OCI-LY7 (cell line): Measurements from ENCODE around the gene SF3B6. TPM values are rescaled to one million over a fixed set of nuclear protein-coding genes. Genes with fewer than 3 reads are reported as not detected.

Source experiments
- BruUV-seq: library from RNA; stranded (reverse); fragments of 400-500 nt; replicated peaks from 2 replicates; lab custom pipeline; 2021; lab: Mats Ljungman, UMichigan
- CTCF ChIA-PET: fragments of 300-600 bp; sonication (Branson Sonifier 250); formaldehyde crosslinking; loops from one replicate; lab custom pipeline; 2022; ENCODE audit warnings: antibody characterized with exemption; ENCODE audit not compliant: unreplicated experiment; lab: Charles Lee
- POLR2A ChIA-PET: fragments of 300-600 bp; sonication (Branson Sonifier 250); formaldehyde crosslinking; loops from one replicate; lab custom pipeline; 2022; ENCODE audit warnings: antibody characterized with exemption; lab: Charles Lee
- DNase-seq: peaks from one replicate; pipeline ENCODE4 v3.0.0-alpha.2; 2015; ENCODE audit warnings: low spot score
- H2AFZ ChIP-seq: fragments of 200-600 bp; sonication (generic), shearing (Covaris generic); 2 replicates; pipeline ENCODE4 v1.6.1; 2014; ENCODE audit warnings: mild to moderate bottlenecking, antibody characterized with exemption, low read length, moderate library complexity
- H3K27ac ChIP-seq: fragments of 200-600 bp; sonication (generic); 2 replicates; pipeline ENCODE4 v1.5.1; 2014; ENCODE audit warnings: mixed run types, low read depth, mild to moderate bottlenecking, moderate library complexity, low read length, inconsistent platforms; ENCODE audit not compliant: poor library complexity, severe bottlenecking
- H3K36me3 ChIP-seq: fragments of 200-600 bp; sonication (generic); 2 replicates; pipeline ENCODE4 v1.6.1; 2014; ENCODE audit warnings: mild to moderate bottlenecking, antibody characterized with exemption, low read length, moderate library complexity, mixed read lengths; ENCODE audit not compliant: insufficient read depth
- H3K4me1 ChIP-seq: fragments of 200-600 bp; sonication (generic); 2 replicates; pipeline ENCODE4 v1.5.1; 2014; ENCODE audit warnings: mild to moderate bottlenecking, low read length; ENCODE audit not compliant: insufficient read depth, poor library complexity, severe bottlenecking
- H3K4me2 ChIP-seq: fragments of 200-600 bp; sonication (generic); 2 replicates; pipeline ENCODE4 v1.6.1; 2014; ENCODE audit warnings: mild to moderate bottlenecking, low read length
- H3K4me3 ChIP-seq: fragments of 200-600 bp; sonication (generic); 2 replicates; pipeline ENCODE4 v1.5.1; 2014; ENCODE audit warnings: mild to moderate bottlenecking, low read depth, low read length; ENCODE audit not compliant: poor library complexity, severe bottlenecking
- H3K79me2 ChIP-seq: fragments of 200-600 bp; sonication (generic); 2 replicates; pipeline ENCODE4 v1.6.1; 2016; ENCODE audit warnings: low read depth, mild to moderate bottlenecking, low read length, moderate library complexity, mixed read lengths; ENCODE audit not compliant: insufficient read depth
- H3K9me2 ChIP-seq: fragments of 200-600 bp; sonication (generic); 2 replicates; pipeline ENCODE4 v1.6.1; 2016; ENCODE audit warnings: mild to moderate bottlenecking, low read length, mixed read lengths; ENCODE audit not compliant: insufficient read depth
- H3K9me3 ChIP-seq: fragments of 200-600 bp; sonication (generic); 2 replicates; pipeline ENCODE4 v1.6.1; 2014; ENCODE audit warnings: mild to moderate bottlenecking, mixed run types, low read length, mixed read lengths
- H4K20me1 ChIP-seq: fragments of 200-600 bp; sonication (generic); 2 replicates; pipeline ENCODE4 v1.6.1; 2014; ENCODE audit warnings: mild to moderate bottlenecking, antibody characterized with exemption, low read length, moderate library complexity, mixed read lengths; ENCODE audit not compliant: insufficient read depth
- EZH2phosphoT487 ChIP-seq: fragments of 200-600 bp; sonication (generic); IDR thresholded peaks from 2 replicates; pipeline ENCODE4 v1.6.1; 2018; ENCODE audit warnings: low read depth, borderline replicate concordance, mild to moderate bottlenecking, mixed run types, antibody characterized with exemption, low read length, moderate library complexity, mixed read lengths
- intact Hi-C: fragments of 100-400 bp; cut with micrococcal nuclease; formaldehyde crosslinking; loops from one replicate; pipeline ENCODE4 v1.10.0; 2022; ENCODE audit not compliant: unreplicated experiment
- total RNA-seq, 2 experiments: library from RNA; depleted of rRNA in 1 of 2; stranded (reverse); fragments of >200 nt in 1 of 2; shearing (Covaris generic) in 1 of 2; gene quantifications; 2 replicates each; pipeline ENCODE4 v1.2.3, GENCODE V29; 2014 to 2022
- TF ChIP-seq, protein P1 (sequence below): fragments of 200-600 bp; sonication (generic); conservative IDR thresholded peaks from 2 replicates; pipeline ENCODE4 v1.5.1; 2014; ENCODE audit warnings: mild to moderate bottlenecking, antibody characterized with exemption, low read length, moderate library complexity, mixed read lengths

SF3B6 gene
- total RNA-seq, 2 experiments from 2014 or later = 112 to 143 TPM

DNA sequence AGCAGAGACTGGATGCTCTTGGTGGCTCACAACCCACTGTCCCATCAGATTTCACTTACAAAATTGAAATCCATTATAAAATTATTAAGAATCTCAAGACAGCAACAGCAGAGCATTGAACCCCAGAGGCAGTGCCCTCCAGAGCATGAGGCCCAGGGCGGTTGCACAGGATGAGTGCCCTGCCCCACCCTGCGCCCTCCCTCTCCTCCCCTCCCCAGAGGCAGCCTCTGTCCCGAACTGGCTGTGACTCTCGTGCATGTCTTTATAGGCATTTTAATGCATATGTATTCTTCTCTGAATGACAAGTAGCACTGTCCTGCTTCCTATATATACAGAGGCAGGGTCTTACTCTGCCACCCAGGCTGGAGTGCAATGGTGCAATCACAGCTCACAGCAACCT lies 55.9 kb downstream of the SF3B6 start:
- no peak for DNase-seq
- POLR2A ChIA-PET = no interaction called here
- H3K9me2 ChIP-seq = no peaks in the 10 kb centered on the region
- no peak overlapping the region for H3K4me2 ChIP-seq
- no peak overlapping the region for H2AFZ ChIP-seq
- no peak overlapping the region for H3K27ac ChIP-seq
- H3K36me3 ChIP-seq = no peaks in the 10 kb centered on the region
- no peaks in the 10 kb centered on the region for H3K9me3 ChIP-seq
- CTCF ChIA-PET = no interaction called here
- H3K4me3 ChIP-seq = no peak overlapping the region
- no peaks in the 10 kb centered on the region for H4K20me1 ChIP-seq
- H3K4me1 ChIP-seq = no peaks in the 10 kb centered on the region
- H3K79me2 ChIP-seq = no peaks in the 10 kb centered on the region
- intact Hi-C loops = no loop called here
- no peak for TF ChIP-seq EZH2phosphoT487
- TF ChIP-seq, protein P1, sequence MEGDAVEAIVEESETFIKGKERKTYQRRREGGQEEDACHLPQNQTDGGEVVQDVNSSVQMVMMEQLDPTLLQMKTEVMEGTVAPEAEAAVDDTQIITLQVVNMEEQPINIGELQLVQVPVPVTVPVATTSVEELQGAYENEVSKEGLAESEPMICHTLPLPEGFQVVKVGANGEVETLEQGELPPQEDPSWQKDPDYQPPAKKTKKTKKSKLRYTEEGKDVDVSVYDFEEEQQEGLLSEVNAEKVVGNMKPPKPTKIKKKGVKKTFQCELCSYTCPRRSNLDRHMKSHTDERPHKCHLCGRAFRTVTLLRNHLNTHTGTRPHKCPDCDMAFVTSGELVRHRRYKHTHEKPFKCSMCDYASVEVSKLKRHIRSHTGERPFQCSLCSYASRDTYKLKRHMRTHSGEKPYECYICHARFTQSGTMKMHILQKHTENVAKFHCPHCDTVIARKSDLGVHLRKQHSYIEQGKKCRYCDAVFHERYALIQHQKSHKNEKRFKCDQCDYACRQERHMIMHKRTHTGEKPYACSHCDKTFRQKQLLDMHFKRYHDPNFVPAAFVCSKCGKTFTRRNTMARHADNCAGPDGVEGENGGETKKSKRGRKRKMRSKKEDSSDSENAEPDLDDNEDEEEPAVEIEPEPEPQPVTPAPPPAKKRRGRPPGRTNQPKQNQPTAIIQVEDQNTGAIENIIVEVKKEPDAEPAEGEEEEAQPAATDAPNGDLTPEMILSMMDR = no peak
- no TSS peak for BruUV-seq

DNA sequence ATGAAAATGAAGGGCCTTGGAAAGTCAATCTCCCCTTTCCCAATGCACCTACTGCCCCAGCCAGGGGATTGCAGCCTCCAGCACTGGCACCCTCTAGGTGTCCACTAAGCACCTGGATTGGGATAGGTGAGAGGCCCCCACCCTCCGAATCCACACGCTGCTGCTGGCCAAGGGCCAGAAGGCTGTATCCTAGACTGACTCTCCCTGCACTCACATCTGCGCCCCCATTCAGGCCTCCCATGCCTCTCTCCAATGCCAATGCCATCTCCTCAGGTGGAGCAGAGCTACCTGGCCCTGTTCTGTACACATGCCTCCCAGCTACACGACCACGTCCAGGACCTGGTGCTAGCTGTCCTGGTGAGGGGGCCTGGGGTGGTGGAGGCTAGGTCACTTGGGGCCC lies 56.4 kb downstream of the SF3B6 start:
- Histone ChIP-seq H3K36me3 (no peaks in the 10 kb centered on the region), H3K9me2 (no peaks in the 10 kb centered on the region), H3K79me2 (no peaks in the 10 kb centered on the region), H2AFZ (no peak overlapping the region), H3K27ac (no peak overlapping the region), H3K4me3 (no peak overlapping the region), H3K9me3 (no peaks in the 10 kb centered on the region), H4K20me1 (no peaks in the 10 kb centered on the region), H3K4me1 (no peaks in the 10 kb centered on the region), H3K4me2 (no peak overlapping the region)
- no peak for DNase-seq
- BruUV-seq = no TSS peak
- intact Hi-C loops = no loop called here
- ChIA-PET POLR2A (no interaction called here), CTCF (no interaction called here)
- no peak for TF ChIP-seq EZH2phosphoT487
- TF ChIP-seq, protein P1 = no peak

DNA sequence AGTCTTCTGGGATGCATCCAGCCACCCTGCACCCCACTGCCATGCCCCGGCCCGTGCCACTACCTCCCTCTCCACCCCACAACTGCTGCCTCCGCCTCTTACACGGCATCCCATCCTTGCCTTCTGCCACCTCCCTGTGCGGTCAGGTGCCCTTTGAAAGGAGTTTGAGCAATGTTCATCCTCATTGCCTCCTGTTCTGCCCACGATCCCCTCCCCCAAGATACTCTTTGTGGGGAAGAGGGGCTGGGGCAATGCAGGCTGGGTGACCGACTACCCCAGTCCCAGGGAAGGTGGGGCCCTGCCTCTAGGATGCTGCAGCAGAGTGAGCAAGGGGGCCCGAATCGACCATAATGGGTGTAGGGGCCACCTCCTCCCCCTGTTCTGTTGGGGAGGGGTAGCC lies 57.9 kb downstream of the SF3B6 start:
- H3K9me2 ChIP-seq = no peaks in the 10 kb centered on the region
- no peaks in the 10 kb centered on the region for H3K36me3 ChIP-seq
- no peak overlapping the region for H3K27ac ChIP-seq
- H3K79me2 ChIP-seq = no peaks in the 10 kb centered on the region
- ChIA-PET CTCF (no interaction called here), POLR2A (no interaction called here)
- H3K4me1 ChIP-seq = no peaks in the 10 kb centered on the region
- no peak overlapping the region for H3K4me3 ChIP-seq
- DNase-seq = no peak
- intact Hi-C loops = no loop called here
- H2AFZ ChIP-seq = no peak overlapping the region
- no peaks in the 10 kb centered on the region for H4K20me1 ChIP-seq
- TF ChIP-seq EZH2phosphoT487 = no peak
- TF ChIP-seq, protein P1 = no peak
- no TSS peak for BruUV-seq
- H3K4me2 ChIP-seq = no peak overlapping the region
- H3K9me3 ChIP-seq = no peaks in the 10 kb centered on the region
